Measurements from ENCODE around the gene PPP1R3C.

- TF ChIP-seq POLR2A (IDR thresholded peaks at IDR 0.05; ENCODE audit: low read length) (no peak), GATA1 (IDR thresholded peaks at IDR 0.05; ENCODE audit: low read depth, low read length) (no peak)
Measured at GRCh38 chr10:91605968-91606367, 26.9 kb downstream of the PPP1R3C start.

Measured in erythroblast (primary cell).